SK-N-SH (cell line): Measurements from ENCODE around the gene RAI1.

Experiments
- EP300 ChIP-seq, 2 experiments: IDR thresholded peaks; 2 replicates each; pipeline versions ENCODE4 v1.4.0 to v1.6.1; 2012; ENCODE audit warnings: borderline replicate concordance in 1 of 2, low read depth in 1 of 2, low read length in 1 of 2
- GATA2 ChIP-seq: sonication (generic); formaldehyde crosslinking; IDR thresholded peaks from 2 replicates; pipeline ENCODE4 v1.5.0; 2020; ENCODE audit warnings: mild to moderate bottlenecking, missing genetic modification reagents
- TCF12 ChIP-seq: IDR thresholded peaks from 2 replicates; pipeline ENCODE4 v1.4.0; 2012
- TF ChIP-seq, protein P1 (sequence below): fragments of 200-600 bp; sonication (generic); IDR thresholded peaks from 2 replicates; pipeline ENCODE4 v1.6.1; 2017; ENCODE audit warnings: antibody characterized with exemption, mild to moderate bottlenecking, moderate library complexity

- TF ChIP-seq, protein P1, sequence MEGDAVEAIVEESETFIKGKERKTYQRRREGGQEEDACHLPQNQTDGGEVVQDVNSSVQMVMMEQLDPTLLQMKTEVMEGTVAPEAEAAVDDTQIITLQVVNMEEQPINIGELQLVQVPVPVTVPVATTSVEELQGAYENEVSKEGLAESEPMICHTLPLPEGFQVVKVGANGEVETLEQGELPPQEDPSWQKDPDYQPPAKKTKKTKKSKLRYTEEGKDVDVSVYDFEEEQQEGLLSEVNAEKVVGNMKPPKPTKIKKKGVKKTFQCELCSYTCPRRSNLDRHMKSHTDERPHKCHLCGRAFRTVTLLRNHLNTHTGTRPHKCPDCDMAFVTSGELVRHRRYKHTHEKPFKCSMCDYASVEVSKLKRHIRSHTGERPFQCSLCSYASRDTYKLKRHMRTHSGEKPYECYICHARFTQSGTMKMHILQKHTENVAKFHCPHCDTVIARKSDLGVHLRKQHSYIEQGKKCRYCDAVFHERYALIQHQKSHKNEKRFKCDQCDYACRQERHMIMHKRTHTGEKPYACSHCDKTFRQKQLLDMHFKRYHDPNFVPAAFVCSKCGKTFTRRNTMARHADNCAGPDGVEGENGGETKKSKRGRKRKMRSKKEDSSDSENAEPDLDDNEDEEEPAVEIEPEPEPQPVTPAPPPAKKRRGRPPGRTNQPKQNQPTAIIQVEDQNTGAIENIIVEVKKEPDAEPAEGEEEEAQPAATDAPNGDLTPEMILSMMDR: no peak
- TF ChIP-seq GATA2 (CRISPR knock-in tag): no peak
- peak in 1 of 2 experiments; percentile 67; a peak in 1 of 4 replicates for TF ChIP-seq EP300 (IDR thresholded peaks at IDR 0.05; ENCODE audit: borderline replicate concordance in 1 of 2, low read depth in 1 of 2, low read length in 1 of 2)
- TF ChIP-seq TCF12: no peak
These were observed 97.2 kb downstream of the RAI1 start for GRCh38 chr17:17778308-17779014.
